GM13977 (cell line): Measurements from ENCODE around the gene PLXNB2.

Source experiments
- DNase-seq: peaks from one replicate; pipeline ENCODE4 v3.0.0; 2012; ENCODE audit warnings: low spot score
- CTCF ChIP-seq: IDR thresholded peaks from 2 replicates; pipeline ENCODE4 v1.5.1; 2012; ENCODE audit warnings: mild to moderate bottlenecking, control low read depth; ENCODE audit not compliant: insufficient read depth; ENCODE audit errors: extremely low read depth, missing control alignments
- in situ Hi-C: fragments of 300-500 bp; cut with MboI; formaldehyde crosslinking; loops from one replicate; pipeline ENCODE4 v1.12.0; 2022; ENCODE audit warnings: low sequenced_read_pairs, low pct_unique_long_range_greater_than_20kb, mixed read lengths, inconsistent platforms; ENCODE audit not compliant: unreplicated experiment

PLXNB2 gene

GRCh38 chr22:50270666-50271394 lies 36.6 kb downstream of the PLXNB2 start:
- in situ Hi-C loops, result loop anchor here (10.0 kb wide), 1 partner anchor 54 kb away; the partner anchor contains the start of gene DENND6B
- no peak for TF ChIP-seq CTCF
- DNase-seq, result peak; percentile 81

GRCh38 chr22:50269970-50270665 lies 37.3 kb downstream of the PLXNB2 start, which contains the start of gene MAPK11:
TSS of gene MAPK11 (minus strand) at chr22:50270380. CDS start at chr22:50270292, 88 bp downstream.
- peak; percentile 89 for DNase-seq
- in situ Hi-C loops, result loop anchor here (10.0 kb wide), 1 partner anchor 55 kb away; the partner anchor contains the start of gene DENND6B
- TF ChIP-seq CTCF, result no peak

GRCh38 chr22:50269573-50269969 lies 37.9 kb downstream of the PLXNB2 start:
- DNase-seq, result no peak
- no peak for TF ChIP-seq CTCF
- in situ Hi-C loops, result no loop called here

- no peak for DNase-seq
- in situ Hi-C loops, result no loop called here
- no peak for TF ChIP-seq CTCF
Observed at GRCh38 chr22:50268655-50269113, 38.8 kb downstream of the PLXNB2 start.

GRCh38 chr22:50267591-50268390 lies 39.7 kb downstream of the PLXNB2 start:
- in situ Hi-C loops, result no loop called here
- DNase-seq, result peak; percentile 78
- peak; percentile 49 for TF ChIP-seq CTCF

GRCh38 chr22:50266994-50267393 lies 40.5 kb downstream of the PLXNB2 start:
- no peak for TF ChIP-seq CTCF
- no peak for DNase-seq
- in situ Hi-C loops, result no loop called here
